Measurements from ENCODE around the gene IL1RAP. TPM values are rescaled to one million over a fixed set of nuclear protein-coding genes. Genes with fewer than 3 reads are reported as not detected.
"Not testable (repeated sequence)": the region's sequence is repeated elsewhere in the genome, so short reads cannot be mapped to it uniquely, and the experiment has no call there.

Gene IL1RAP
- total RNA-seq, 2 donors from 2014 or later: 17.2 to 29.2 TPM

DNA sequence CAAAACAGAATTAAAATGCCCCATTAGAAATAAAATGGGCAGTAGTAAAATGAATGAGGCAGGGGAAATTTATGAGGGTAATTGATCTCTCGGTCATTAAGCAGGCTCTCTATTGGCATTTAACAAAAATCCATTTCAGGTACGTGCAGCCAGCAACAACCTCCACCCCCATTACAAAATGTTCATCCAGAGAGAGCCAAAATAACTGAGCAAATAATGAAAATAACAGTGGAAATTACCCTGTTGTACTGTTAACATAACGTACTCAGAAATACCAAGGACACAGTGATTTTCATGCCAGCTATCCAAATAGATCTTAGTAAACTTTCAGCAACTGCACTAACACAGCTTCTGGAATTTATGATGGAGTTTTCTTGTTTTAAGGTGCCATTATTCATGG lies 127.7 kb downstream of the IL1RAP start:
- Mint-ChIP-seq H3K27ac (no peak overlapping the region), H3K4me1 (no peaks in the 10 kb centered on the region), H3K9me3 (no peaks in the 10 kb centered on the region), H3K36me3 (ENCODE audit: low read depth) (peaks cover 13% of the 10 kb centered on the region), H3K27me3 (no peaks in the 10 kb centered on the region), H3K4me3 (no peak overlapping the region)
- no peak for ATAC-seq (replicated peaks)

- no peak overlapping the region for H3K27ac Mint-ChIP-seq
- H3K9me3 Mint-ChIP-seq: no peaks in the 10 kb centered on the region
- no peak for ATAC-seq (replicated peaks)
- H3K4me1 Mint-ChIP-seq: no peaks in the 10 kb centered on the region
- H3K4me3 Mint-ChIP-seq: no peak overlapping the region
- peaks cover 18% of the 10 kb centered on the region for H3K36me3 Mint-ChIP-seq (ENCODE audit: low read depth)
- no peaks in the 10 kb centered on the region for H3K27me3 Mint-ChIP-seq
Measured at GRCh38 chr3:190642016-190642415, 128.1 kb downstream of the IL1RAP start.

GRCh38 chr3:190644035-190644434 lies 130.2 kb downstream of the IL1RAP start:
- Mint-ChIP-seq H3K36me3 (ENCODE audit: low read depth) (peaks cover 27% of the 10 kb centered on the region), H3K27me3 (no peaks in the 10 kb centered on the region)

DNA sequence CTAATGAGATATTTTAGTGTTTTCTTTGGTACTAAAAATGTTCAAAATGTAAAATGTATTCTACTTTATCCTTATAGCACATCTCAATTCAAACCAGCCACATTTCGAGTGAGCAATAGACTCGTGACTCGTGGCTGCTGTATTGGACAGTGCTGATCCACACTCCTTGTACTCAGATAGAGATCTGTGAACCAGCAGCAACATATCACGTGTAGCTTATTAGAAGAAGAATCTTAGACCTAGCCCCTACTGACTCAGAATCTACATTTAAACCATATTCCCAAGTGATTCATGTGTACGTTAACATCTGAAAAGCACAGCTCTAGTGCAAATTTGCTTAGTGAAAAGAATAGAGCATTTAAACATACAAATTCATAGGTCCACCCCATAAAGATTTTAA lies 130.9 kb downstream of the IL1RAP start:
- Mint-ChIP-seq H3K36me3 (ENCODE audit: low read depth) (peaks cover 27% of the 10 kb centered on the region), H3K9me3 (no peaks in the 10 kb centered on the region), H3K27ac (no peak overlapping the region), H3K4me1 (no peaks in the 10 kb centered on the region), H3K27me3 (no peaks in the 10 kb centered on the region), H3K4me3 (no peak overlapping the region)
- ATAC-seq (replicated peaks): no peak

More at GRCh38 chr3:190644035-190644434, 130.2 kb downstream of the IL1RAP start:
- no peak for ATAC-seq (replicated peaks)
- no peak overlapping the region for H3K4me3 Mint-ChIP-seq
- no peak overlapping the region for H3K27ac Mint-ChIP-seq
- H3K9me3 Mint-ChIP-seq: no peaks in the 10 kb centered on the region
- no peaks in the 10 kb centered on the region for H3K4me1 Mint-ChIP-seq

DNA sequence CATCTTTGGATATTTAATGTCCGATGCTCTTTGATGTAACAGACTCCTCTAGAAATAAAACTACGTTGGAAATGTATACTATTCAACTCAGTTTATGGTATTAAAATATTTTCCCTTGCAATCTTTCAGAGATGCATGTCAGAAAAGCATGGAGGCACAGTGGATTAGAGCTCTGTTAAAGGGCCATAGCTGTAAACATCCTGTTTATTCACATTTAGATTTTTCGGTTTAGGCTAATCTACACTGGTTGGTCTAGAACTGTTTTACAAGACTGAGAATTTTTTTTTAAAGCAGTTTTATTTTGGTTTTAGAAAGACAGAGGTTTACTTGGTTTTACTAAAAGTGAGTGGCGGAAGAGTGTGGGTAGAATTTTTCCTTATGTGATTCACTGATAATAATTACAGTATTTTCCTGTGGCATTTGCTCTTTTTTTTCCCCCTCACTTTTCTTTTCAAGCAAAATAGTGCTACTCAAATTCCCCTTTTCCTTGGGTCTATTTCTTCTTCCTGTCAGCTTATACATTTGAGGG lies 132.1 kb downstream of the IL1RAP start:
- no peak overlapping the region for H3K27ac Mint-ChIP-seq
- no peaks in the 10 kb centered on the region for H3K27me3 Mint-ChIP-seq
- peaks cover 27% of the 10 kb centered on the region for H3K36me3 Mint-ChIP-seq (ENCODE audit: low read depth)
- no peaks in the 10 kb centered on the region for H3K4me1 Mint-ChIP-seq
- no peaks in the 10 kb centered on the region for H3K9me3 Mint-ChIP-seq
- no peak for ATAC-seq (replicated peaks)
- H3K4me3 Mint-ChIP-seq: no peak overlapping the region

DNA sequence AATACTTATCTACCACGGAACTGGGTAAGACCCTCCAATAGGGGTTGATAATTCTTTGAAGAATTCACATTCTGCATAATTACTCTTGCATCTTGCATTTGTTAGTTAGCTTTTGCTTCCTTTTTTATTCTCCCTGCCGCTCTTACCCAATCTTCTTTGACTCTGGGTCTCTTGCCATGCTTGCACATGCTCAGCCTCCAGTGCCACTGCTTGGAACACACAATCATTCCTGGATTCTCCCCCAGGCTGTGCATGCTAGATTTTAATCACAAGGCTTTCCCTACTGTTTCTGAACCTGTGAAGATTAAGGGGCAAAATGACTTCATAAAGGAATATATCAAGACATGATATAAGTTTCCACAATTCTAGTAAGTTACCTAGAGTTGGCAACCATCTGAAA lies 133.1 kb downstream of the IL1RAP start:
- Mint-ChIP-seq H3K9me3 (no peaks in the 10 kb centered on the region), H3K27me3 (no peaks in the 10 kb centered on the region), H3K27ac (no peak overlapping the region), H3K36me3 (ENCODE audit: low read depth) (peaks cover 27% of the 10 kb centered on the region), H3K4me1 (no peaks in the 10 kb centered on the region), H3K4me3 (no peak overlapping the region)
- ATAC-seq (replicated peaks): no peak

DNA sequence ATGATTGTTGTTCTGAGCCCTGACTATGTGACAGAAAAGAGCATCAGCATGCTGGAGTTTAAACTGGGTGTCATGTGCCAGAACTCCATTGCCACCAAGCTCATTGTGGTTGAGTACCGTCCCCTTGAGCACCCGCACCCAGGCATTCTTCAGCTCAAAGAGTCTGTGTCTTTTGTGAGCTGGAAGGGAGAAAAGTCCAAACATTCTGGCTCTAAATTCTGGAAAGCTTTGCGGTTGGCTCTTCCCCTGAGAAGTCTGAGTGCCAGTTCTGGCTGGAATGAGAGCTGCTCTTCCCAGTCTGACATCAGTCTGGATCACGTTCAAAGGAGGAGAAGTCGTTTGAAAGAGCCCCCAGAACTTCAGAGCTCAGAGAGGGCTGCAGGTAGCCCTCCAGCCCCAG lies 142.0 kb downstream of the IL1RAP start:
- H3K36me3 Mint-ChIP-seq (ENCODE audit: low read depth): no peaks in the 10 kb centered on the region
- peaks cover 4% of the 10 kb centered on the region for H3K27me3 Mint-ChIP-seq
- H3K27ac Mint-ChIP-seq: no peak overlapping the region
- no peak overlapping the region for H3K4me3 Mint-ChIP-seq
- no peak for ATAC-seq (replicated peaks)
- no peaks in the 10 kb centered on the region for H3K4me1 Mint-ChIP-seq
- H3K9me3 Mint-ChIP-seq: no peaks in the 10 kb centered on the region

GRCh38 chr3:190658106-190658505 lies 144.2 kb downstream of the IL1RAP start:
- H3K4me1 Mint-ChIP-seq: no peaks in the 10 kb centered on the region
- no peak overlapping the region for H3K4me3 Mint-ChIP-seq
- H3K27me3 Mint-ChIP-seq: peaks cover 8% of the 10 kb centered on the region
- no peaks in the 10 kb centered on the region for H3K9me3 Mint-ChIP-seq
- H3K27ac Mint-ChIP-seq: no peak overlapping the region
- no peaks in the 10 kb centered on the region for H3K36me3 Mint-ChIP-seq (ENCODE audit: low read depth)
- no peak for ATAC-seq (replicated peaks)

DNA sequence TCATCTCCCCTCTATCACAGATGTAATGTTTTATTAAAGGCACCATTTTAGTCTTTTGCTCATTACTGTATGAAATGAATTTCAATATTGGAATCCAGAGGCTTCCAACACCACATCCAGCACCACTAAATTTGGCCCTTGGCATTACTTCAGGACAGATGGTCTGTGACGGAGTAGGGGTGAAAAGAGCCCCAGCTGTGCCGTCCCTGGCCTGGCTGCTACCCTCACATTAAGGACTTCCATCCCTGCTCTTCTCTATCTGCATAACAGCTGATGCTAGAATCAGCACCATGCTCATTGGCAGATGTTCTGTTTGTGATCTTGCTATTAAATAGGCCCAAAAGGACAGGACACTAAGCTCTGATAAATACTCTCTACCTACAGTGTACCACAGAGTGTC lies 152.9 kb downstream of the IL1RAP start:
- H3K36me3 Mint-ChIP-seq (ENCODE audit: low read depth): no peaks in the 10 kb centered on the region
- H3K4me3 Mint-ChIP-seq: no peak overlapping the region
- peaks cover 15% of the 10 kb centered on the region for H3K27me3 Mint-ChIP-seq
- no peaks in the 10 kb centered on the region for H3K4me1 Mint-ChIP-seq
- no peak overlapping the region for H3K27ac Mint-ChIP-seq
- no peaks in the 10 kb centered on the region for H3K9me3 Mint-ChIP-seq
- no peak for ATAC-seq (replicated peaks)

GRCh38 chr3:190671658-190672057 lies 157.8 kb downstream of the IL1RAP start:
- no peak overlapping the region for H3K27ac Mint-ChIP-seq
- H3K4me3 Mint-ChIP-seq: no peak overlapping the region
- H3K27me3 Mint-ChIP-seq: peaks cover 16% of the 10 kb centered on the region
- no peaks in the 10 kb centered on the region for H3K4me1 Mint-ChIP-seq
- no peaks in the 10 kb centered on the region for H3K9me3 Mint-ChIP-seq
- no peaks in the 10 kb centered on the region for H3K36me3 Mint-ChIP-seq (ENCODE audit: low read depth)
- ATAC-seq (replicated peaks): no peak

GRCh38 chr3:190673148-190673547 lies 159.3 kb downstream of the IL1RAP start:
- H3K4me3 Mint-ChIP-seq: no peak overlapping the region
- no peaks in the 10 kb centered on the region for H3K4me1 Mint-ChIP-seq
- no peak overlapping the region for H3K27ac Mint-ChIP-seq
- no peak for ATAC-seq (replicated peaks)
- H3K36me3 Mint-ChIP-seq (ENCODE audit: low read depth): no peaks in the 10 kb centered on the region
- H3K9me3 Mint-ChIP-seq: peaks cover 2% of the 10 kb centered on the region
- peaks cover 15% of the 10 kb centered on the region for H3K27me3 Mint-ChIP-seq

- ATAC-seq (replicated peaks): no peak
- H3K4me1 Mint-ChIP-seq: no peaks in the 10 kb centered on the region
- peaks cover 5% of the 10 kb centered on the region for H3K9me3 Mint-ChIP-seq
- no peak overlapping the region for H3K4me3 Mint-ChIP-seq
- no peaks in the 10 kb centered on the region for H3K36me3 Mint-ChIP-seq (ENCODE audit: low read depth)
- peaks cover 19% of the 10 kb centered on the region for H3K27me3 Mint-ChIP-seq
- no peak overlapping the region for H3K27ac Mint-ChIP-seq
Measured at GRCh38 chr3:190676481-190676880, 162.6 kb downstream of the IL1RAP start.

- H3K27me3 Mint-ChIP-seq: peaks cover 15% of the 10 kb centered on the region
- H3K36me3 Mint-ChIP-seq (ENCODE audit: low read depth): no peaks in the 10 kb centered on the region
- no peak for ATAC-seq (replicated peaks)
- H3K27ac Mint-ChIP-seq: no peak overlapping the region
- peaks cover 5% of the 10 kb centered on the region for H3K9me3 Mint-ChIP-seq
- H3K4me3 Mint-ChIP-seq: no peak overlapping the region
- H3K4me1 Mint-ChIP-seq: no peaks in the 10 kb centered on the region
Measured at GRCh38 chr3:190677001-190677400, 163.1 kb downstream of the IL1RAP start.

DNA sequence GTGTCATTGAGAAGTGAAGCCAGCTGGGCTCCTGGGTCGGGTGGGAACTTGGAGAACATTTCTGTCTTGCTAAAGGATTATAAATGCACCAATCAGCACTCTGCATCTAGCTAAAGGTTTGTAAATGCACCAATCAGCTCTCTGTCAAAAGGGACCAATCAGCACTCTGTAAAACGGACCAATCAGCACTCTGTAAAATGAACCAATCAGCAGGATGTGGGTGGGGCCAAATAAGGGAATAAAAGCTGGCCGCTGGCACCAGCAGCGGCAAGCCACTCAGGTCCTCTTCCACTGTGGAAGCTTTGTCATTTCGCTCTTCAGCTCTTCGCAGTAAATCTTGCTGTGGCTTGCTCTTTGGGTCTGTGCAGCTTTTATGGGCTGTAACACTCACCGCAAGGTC lies 164.0 kb downstream of the IL1RAP start:
- H3K27ac Mint-ChIP-seq; H3K36me3 Mint-ChIP-seq (ENCODE audit: low read depth); ATAC-seq (replicated peaks); H3K4me3 Mint-ChIP-seq; H3K4me1 Mint-ChIP-seq; H3K9me3 Mint-ChIP-seq: not testable (repeated sequence)
- H3K27me3 Mint-ChIP-seq: peaks cover 15% of the 10 kb centered on the region

- no peak for ATAC-seq (replicated peaks)
- H3K9me3 Mint-ChIP-seq: peaks cover 5% of the 10 kb centered on the region
Measured at GRCh38 chr3:190680691-190681090, 166.8 kb downstream of the IL1RAP start.

DNA sequence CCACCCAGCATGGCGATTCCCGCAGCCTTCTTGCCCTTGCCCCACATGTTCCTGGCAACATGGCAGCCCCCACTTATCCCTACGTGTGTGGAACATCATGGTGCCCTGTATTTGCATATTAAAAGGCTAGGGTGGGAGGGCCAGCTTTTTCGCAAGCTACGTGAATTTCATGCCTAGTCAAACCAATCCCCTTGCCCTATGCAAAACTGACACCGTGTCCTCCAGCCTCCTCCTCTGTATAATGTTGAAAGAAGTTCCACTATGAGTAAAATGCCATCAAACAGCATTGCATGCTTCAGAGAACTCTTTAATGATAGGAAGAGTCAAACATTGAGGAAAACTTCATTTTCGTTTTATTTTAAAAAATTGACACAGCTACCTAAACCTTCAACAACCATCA lies 170.9 kb downstream of the IL1RAP start:
- Mint-ChIP-seq H3K4me1 (no peaks in the 10 kb centered on the region), H3K9me3 (peaks cover 4% of the 10 kb centered on the region), H3K4me3 (no peak overlapping the region), H3K27ac (no peak overlapping the region), H3K27me3 (peaks cover 11% of the 10 kb centered on the region), H3K36me3 (ENCODE audit: low read depth) (no peaks in the 10 kb centered on the region)
- ATAC-seq (replicated peaks): no peak

More at GRCh38 chr3:190680691-190681090, 166.8 kb downstream of the IL1RAP start:
- no peak overlapping the region for H3K4me3 Mint-ChIP-seq
- no peaks in the 10 kb centered on the region for H3K4me1 Mint-ChIP-seq
- peaks cover 13% of the 10 kb centered on the region for H3K27me3 Mint-ChIP-seq
- H3K36me3 Mint-ChIP-seq (ENCODE audit: low read depth): no peaks in the 10 kb centered on the region
- no peak overlapping the region for H3K27ac Mint-ChIP-seq

Measured in activated T-helper 17 cell treated with anti-CD3 and anti-CD28 coated beads, Interleukin-2, amount 50 U/mL, for 72 hours (primary cell).